NOMO-1 (cell line): ENCODE data around the gene CSMD2.

Experiments
- DNase-seq, 2 experiments: peaks; one replicate each; lab custom pipeline; 2025; ENCODE audit not compliant: unreplicated experiment in 2 of 2; lab: John Stamatoyannopoulos, UW

CSMD2 gene

DNA sequence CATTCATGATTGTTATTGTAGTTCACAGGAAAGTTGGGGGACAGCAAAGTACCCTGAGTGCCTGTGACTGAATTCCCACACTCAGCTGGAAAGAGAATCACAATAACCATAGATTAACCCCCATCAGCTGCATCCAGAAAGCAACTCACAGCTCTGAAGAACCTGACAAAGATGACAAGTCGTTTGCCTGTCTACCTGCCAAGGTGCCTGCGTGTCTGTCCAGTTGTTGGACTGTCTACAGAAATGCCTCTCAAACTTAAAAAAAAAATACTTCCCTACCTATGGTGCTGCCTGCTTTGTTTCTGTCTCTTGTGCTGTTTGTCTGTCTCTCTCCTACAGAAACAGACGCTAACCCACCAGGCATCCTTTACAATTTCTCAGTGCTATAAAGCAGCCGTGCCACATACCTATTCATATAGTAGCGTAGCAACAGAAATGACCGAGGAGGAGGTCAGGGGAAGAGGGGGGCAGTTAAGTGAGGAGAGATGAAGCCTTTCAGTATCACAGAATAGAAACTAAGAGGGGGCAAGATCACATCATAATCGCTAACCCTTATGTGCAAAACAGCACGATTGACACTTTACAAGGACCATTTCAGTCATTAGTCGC, 455.8 kb downstream of the CSMD2 start:
- no peak for DNase-seq

DNA sequence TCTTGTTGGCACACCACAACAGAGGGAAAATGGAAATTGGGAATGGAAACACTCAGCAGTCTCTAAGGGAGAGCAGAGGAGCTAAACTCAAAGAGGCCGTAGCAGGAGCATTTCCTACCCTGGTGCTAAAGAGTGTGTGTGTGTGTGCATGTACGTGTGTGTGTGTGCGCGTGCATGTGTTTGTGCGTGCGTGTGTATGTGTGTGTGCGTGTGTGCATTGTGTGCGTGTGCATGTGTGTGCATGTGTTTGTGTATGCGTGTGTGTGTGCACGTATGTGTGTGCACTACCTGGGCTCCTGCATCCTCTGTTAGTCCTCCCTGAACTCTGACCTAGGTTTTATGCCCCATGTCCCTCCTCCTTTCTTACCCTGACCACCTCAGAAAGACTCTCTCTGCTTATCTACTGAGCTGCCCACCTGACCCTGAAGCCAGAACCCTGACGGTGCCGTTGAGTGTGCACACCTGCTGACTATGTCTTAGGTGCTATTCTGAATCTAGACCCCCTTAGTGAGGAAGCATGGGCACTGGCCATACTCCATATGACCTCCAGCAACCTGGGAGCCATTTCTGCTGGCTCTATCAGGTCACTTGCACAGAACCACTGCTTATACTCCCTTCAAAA, 458.3 kb downstream of the CSMD2 start:
- DNase-seq, result no peak

DNA sequence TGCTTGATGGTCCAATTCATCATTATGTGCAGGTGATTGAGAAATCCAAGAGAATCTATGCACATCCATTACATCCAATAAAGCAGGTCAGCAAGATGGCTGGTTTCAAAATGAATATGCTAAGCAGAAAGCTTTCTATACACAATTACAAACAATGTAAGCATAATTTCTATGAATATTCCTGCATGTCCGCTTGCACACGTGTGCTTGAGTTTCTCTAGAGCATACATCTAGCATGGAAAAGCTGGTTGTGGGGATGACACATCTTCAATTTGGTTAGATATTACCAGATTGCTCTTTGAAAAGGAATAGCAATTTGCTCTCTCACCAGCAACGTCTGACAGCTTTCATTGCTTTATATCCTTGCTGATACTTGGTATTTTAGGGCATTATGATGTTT, 461.6 kb downstream of the CSMD2 start:
- no peak for DNase-seq

DNA sequence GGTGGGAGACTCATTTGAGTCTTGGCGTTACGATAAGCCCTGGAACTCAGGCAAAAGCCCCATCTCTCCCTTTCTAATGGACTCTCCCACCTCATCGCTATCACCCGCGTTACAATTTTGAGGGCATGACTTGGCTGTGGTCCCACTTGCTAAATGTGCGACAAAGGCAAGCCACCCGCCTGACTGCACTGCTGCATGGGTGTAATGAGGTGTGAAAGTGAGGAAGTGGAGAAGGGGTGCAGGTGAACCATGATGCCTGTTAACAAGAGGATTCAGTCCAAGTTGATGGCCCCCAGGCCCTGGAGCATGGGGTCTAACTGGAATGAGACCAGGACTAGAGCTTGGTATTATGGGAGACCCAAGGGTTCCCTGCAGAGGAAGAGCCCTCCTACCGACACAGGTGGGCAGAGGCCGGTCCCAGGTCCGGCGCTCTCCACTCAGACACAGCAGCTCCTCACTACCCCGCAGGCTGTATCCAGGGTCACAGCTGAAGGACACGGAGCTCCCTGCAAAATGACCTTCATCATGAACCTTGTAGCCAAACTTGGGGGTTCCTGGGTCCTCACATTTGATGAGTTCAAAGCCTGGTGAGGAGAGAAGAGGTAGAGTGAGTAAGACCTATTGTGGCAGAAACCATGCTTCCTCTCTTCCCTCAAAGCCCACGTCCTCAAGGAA, 466.5 kb downstream of the CSMD2 start:
- DNase-seq, result no peak

DNA sequence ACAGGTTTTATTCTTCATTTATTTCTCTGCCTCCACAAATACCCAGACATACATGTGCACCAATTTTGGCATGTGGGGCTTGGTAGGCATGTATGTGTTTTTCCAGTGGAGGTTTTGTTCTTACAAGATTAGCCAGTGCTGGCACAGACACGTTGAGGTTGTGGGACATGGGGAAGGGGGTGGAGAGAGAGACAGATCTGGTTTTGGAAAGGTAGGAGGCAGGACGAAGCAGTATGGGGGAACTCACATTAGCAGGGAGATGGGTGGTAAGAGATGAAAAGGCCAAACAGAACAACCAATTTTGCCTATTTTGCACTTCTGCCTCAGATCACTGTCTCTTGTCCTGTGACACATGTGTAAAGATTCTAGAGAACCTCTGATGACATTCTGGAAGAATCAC, 467.2 kb downstream of the CSMD2 start:
- no peak for DNase-seq

DNA sequence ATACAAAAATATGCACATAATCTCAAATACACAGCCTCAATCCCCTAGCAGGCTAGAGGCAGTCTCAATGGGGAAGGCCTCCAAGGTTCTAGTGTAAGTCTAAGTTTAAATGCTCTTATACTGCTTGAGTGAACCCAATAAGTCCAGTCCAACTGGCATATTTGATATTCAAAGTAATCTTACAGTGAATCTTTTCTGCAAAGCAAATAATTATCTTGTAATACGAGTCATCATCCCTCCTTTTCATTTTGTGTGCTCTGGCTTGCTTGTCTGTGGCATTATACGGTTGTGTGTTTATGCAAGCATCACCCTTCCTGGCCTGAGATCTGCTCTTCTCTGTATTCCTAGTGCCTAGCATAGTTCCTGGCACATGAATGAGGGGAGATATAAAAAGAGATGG, 468.1 kb downstream of the CSMD2 start:
- DNase-seq, result no peak

DNA sequence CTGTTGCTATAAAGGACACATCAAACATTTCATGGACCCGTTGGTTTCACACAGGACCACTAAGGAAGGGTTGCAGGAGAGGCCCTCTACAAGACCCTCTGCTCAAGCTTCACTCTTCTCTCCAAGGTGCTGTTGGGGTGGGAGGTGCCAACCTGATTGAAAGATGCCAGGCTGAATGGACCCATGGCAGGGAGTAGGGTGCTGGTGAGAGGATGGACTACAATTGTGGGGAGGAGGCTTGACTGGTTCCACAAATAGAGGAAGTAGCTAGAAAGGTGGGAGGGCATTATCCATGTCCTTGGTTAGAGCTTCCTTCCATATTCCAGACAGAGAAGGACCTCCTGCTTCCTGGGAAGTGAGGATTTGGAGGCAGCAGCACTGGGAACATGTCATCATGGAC, 468.7 kb downstream of the CSMD2 start:
- no peak for DNase-seq

DNA sequence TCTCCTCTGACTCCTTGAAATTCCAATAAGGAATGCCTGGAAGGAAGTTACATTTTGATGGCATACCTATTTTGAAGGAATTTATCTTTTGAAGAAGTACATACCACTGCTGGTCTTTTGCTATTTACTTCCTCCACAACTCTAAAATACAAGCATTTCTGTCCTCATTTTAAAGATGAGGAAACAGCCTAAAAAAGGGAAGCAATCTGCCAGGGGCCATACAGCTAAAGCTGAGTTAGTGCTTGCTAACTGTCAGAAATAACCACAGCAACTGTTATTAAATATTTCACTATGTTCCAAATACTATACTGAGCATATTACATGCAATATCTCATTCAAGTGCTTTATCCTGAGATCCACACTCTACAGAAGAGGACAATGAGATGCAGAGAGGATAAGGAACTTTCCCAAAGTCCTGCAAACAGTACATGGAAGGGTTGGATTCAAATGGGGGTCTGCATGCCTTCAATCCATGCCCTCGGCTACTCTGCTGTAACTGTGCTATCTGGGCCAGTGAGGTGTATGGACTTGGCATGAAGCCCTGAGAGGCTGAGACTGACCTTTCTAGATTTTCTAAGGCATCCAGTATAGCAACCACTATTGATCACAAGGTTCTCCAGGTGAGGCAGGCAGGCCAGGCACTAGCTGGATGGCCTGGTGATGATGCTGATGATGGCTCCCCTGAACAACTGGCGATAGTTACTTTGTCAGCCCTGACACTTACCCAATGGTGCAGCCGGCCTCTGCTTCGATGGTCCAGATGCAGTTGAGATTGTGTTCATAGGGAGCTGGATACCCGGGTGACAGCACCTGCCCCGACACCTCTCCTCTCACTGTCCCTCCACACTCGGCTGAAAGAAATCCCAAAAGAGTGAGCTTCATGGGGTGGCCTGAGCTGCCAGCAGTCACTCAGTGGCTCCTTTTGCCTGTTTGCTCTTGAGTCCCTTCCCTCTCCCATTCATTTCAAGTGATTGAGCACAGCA, 472.5 kb downstream of the CSMD2 start:
- peak; percentile 76 to 92 for DNase-seq

DNA sequence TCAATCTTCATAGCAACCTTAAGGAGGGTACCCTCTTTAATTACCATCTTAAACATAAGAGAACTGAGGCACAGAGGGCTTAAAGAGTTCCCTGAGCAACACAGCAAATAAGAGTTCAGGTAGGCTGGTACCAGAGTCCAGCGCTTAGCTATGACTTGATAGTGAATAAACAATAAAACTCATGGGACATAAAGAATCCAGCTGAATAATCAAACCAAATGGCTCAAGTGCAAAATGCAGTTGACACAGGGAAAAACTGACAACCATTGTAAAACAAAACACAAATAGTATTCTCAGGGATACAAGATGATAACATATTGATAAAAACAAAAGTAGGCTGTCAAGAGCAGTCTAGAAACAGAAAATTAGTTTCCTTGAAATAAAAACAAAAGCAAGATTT, 478.0 kb downstream of the CSMD2 start:
- no peak for DNase-seq

DNA sequence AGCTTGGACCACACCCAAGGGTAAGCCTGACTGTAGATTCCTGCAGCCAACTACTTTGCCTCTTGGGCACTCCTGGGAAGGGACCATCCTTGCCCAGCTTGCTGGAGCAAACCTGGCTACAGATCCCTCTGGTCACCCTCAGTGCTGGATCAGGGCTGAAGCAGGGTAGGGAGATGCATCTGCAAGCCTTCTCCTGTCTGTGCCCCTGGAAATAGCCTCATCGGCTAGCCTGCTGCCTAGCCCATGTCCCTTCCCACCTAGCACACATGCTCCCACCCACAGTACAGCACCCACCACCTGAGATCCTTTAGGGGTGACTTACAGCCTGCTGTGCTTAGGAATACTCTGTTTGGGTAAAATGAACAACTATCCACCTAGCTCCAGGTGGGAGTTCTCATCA, 478.5 kb downstream of the CSMD2 start:
- DNase-seq, result no peak

DNA sequence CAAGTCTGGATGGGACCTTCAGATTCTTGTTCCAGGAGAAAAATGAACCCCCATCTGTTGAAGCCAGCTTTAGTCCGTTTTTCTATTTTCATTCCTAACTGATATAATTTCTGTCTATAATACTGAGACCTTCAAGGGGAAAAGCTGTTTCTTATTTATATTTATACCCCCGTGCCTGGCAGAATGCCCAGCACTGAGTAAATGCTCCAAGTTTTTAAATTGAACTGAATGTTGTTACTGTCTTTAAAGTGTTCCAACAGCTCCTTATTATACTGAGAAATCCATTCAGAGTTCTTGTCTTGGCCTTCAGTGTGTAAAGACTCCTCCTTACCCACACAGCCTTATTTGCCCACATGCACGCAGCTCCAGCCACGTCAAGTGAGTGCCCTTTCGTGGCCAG, 479.8 kb downstream of the CSMD2 start:
- DNase-seq, result no peak

DNA sequence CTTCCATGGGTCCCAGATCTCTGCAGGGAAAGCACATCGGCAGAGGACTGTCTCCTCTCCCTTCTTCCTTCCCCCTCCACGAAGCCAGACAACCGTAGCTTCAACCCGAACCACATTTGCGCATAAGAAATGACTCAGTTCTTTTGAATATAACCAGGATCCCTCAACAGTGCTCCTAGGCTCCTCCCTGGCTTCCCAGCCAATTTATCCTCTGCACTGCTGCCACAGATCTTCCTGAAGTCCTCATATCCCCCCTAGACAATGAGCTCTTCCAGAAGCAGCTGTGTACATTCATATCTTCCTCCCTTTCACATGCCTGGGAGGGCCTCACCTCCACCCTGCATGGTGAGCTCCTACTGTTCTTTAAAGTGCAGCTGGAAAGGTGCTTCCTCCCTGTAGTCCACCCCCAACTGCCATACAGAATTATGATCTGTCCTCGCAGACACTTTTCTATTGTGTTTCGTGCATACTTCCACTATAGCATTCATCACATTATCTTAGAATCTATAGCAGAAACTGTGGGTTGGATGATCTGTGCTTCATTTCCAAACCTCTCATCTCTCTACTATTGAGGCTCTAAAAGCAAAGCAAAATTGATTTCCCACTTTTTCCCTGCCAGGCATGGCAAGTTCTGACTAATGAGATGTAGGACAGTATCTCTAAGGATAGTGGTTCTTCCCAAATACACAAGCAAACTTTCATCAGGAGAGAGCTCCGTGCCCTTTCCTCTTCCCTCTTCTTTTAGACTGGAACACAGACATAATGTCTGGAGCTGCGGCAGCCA, 480.4 kb downstream of the CSMD2 start:
- DNase-seq, result no peak

DNA sequence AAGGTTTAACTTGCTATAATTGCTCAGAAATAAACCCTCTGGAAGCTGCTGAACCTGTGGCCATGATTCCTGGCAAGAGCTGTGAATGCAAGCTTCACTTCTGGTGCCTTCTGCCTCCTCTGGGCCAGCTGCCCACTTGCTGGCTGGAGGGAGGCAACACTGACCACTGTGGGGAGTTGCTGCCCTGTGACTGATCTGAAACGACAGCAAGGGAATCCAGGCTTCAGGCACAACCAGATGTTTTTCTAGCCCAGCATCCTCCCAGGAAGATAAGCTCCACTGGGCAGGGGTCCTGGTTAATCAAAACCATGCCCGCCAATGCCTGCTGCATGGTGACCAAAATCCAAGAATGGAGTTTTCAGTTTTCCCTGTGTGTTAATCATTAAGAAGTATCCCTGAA, 481.1 kb downstream of the CSMD2 start:
- no peak for DNase-seq

DNA sequence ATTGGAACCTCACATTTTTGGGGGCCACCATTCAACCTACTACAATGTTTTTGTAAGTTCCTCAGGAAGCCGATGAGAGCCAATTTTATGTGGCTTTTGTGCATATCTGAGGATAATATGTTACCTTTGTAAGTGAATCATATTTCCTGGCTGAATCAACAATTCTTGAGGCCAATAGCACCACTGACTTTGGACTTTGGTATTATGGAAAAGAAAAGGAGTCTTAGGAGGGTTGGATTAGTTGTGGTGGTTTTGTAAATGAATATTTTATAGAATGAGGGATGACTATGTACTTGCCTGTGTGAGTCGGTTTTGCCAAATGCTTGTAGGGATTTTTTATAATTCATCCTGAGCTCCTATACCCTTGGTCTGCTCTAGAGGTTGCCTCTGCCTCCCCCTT, 482.7 kb downstream of the CSMD2 start:
- no peak for DNase-seq

DNA sequence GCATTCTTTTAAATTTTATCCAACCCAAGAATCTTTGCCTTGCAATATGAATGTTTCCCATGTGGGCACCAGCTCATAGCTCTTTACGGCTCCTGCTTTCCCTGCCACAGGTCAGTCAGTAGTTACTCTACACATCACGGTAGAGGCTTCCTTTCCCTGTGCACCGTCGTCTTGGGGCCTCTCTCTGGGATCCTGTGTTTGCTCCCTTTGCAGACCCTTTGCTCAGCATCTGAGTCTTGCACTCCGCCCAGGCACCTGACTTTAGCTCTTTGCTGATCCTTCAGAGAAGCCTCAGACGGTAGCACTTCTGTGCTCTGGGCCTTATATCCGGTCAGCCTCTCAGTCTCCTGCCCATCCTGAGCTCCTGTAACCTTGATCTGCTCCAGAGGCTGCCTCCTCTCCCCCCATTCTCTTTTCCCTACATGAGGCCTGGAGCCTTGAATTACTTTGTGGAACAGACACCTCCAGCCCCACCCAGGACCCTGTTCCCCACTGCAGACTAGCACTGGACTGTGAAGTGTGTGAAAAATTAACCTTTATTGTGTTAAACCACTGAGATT, 484.7 kb downstream of the CSMD2 start:
- no peak for DNase-seq

DNA sequence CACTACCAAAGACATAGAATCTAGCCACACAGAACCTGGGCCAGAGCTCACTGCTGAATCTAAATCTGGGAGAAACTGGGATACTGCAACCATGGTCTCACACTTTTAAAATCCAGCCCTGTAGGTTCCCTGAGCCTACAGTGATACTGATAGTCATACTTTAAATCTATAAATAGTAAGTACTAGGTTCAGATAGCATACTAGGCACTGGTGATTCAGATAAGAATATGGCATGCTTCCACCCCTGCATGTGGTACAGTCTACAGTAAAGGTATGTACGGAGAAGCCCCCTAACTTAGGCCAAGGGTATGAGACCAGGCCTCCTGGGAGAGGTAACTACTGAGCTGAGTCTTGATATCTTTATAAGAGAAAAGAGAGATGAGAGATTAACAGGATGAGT, 494.5 kb downstream of the CSMD2 start:
- DNase-seq, result no peak

DNA sequence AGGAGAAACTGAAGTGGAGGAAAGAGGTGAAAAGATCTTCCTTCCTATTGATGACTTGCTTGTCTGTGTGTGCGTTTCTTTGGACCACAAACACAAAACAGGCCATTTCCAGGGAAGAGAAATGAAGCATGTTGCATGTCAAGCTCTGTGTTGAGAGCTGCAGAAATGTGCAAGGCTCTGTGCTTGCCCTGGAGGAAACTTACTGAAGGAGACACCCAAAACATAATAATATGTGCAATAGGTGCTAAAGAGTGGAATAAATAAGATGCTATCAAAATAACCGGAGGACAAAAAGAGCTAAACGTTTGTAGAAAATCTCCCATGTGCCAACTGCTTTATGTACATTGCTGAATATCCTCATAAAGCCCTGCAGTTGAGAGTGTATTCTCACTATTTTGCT, 496.3 kb downstream of the CSMD2 start:
- DNase-seq, result no peak

DNA sequence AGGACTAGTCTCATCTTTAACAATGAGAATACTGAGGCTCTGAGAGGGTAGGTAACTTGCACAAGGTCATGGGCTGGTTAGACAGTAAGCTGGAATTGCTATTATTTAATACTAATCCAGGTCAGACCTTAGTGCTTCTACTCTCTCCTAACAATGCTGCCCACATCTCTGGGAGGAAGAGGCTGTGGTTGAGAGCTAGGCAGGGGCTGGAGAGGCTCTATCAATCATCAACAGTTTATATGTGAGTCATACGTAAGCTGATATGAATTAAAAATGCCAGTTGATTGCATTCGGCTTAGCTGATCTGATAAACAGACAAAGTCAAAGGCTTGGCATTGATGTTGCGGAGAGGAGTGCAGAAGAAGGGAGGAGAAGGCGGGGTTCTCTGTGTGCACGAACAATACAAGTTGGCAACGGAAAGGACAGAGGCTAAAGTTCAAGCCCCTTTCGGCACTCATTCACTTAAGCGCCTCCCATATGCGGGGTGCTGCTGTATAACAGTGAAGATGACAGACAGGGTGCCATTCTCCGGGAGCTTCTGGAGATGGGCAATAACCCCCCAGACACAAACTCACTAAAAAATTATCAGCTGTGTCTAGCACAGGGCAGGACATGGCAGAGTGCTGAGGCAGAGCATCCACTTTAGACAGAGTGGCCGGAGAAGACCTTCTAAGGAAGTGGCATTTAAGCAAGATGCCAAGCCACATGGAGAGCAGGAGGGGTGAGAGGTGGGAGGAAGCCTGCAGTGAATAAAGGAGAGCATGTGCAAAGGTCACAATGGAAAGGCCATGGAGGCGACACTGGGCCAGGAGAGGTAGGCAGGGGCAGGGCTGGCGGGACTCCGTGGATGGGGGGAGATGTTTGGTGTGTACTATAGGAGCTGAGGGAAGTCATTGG, 497.4 kb downstream of the CSMD2 start:
- no peak for DNase-seq

DNA sequence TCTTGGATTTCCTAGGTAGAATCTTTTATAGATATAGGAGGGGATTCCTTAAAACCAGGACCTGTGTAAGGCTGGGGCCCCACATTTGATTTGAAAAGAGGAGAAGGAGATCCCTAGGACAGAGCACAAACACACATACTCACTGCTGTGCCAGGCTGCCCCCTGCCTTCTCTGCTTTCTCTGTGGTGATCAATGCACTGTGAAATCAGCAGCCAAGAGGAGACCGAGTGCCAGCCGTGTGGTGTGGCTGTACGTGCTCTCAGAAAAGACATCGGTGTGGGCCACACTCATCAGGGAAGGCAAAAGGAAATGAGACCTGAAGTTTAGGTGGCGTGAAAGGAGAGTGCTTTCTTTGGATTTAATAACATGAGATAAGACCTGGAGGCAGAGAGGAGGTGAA, 498.4 kb downstream of the CSMD2 start:
- DNase-seq, result no peak
